Naive thymus-derived CD8-positive, alpha-beta T cell (primary cell): ENCODE data around the gene UCHL1. TPM values are rescaled to one million over a fixed set of nuclear protein-coding genes. Genes with fewer than 3 reads are reported as not detected.

ENCODE experiments used
- ATAC-seq, 2 donors: fragments of 150-1000 bp; cut with Tn5 transposase in 1 of 2; sonication (Bioruptor Pico), chemical (Tn5 transposase) in 1 of 2; 1 replicate in 1 of 2; 2 replicates in 1 of 2; pipeline ENCODE4 v1.10.0; 2021; ENCODE audit warnings: mild to moderate bottlenecking in 2 of 2, moderate library complexity in 2 of 2
- POLR2A ChIA-PET: fragments of 350-600 bp; sonication (Branson Sonifier 250); formaldehyde crosslinking; loops from one replicate; lab custom pipeline; 2021; ENCODE audit warnings: antibody characterized with exemption; lab: Charles Lee
- DNase-seq, 10 donors: peaks; one replicate each; pipeline versions ENCODE4 v3.0.0 to v3.0.0-alpha.2; 2020 to 2022
- H3K27ac Mint-ChIP-seq, 10 donors: one replicate each; pipeline ENCODE4 v1.8.0; 2020 to 2022; ENCODE audit warnings: mild to moderate bottlenecking in 10 of 10, mixed read lengths in 10 of 10, moderate library complexity in 4 of 10, inconsistent platforms in 1 of 10
- H3K27me3 Mint-ChIP-seq, 5 donors: one replicate each; pipeline ENCODE4 v1.8.0; 2021 to 2022; ENCODE audit warnings: mixed read lengths in 5 of 5
- H3K36me3 Mint-ChIP-seq, 3 donors: one replicate each; pipeline ENCODE4 v1.8.0; 2020 to 2022; ENCODE audit warnings: mixed read lengths in 3 of 3, mild to moderate bottlenecking in 2 of 3, inconsistent platforms in 1 of 3
- H3K4me1 Mint-ChIP-seq, 4 donors: one replicate each; pipeline ENCODE4 v1.8.0; 2021 to 2022; ENCODE audit warnings: mixed read lengths in 4 of 4
- H3K4me3 Mint-ChIP-seq, 10 donors: one replicate each; pipeline ENCODE4 v1.8.0; 2020 to 2022; ENCODE audit warnings: mild to moderate bottlenecking in 10 of 10, mixed read lengths in 10 of 10, moderate library complexity in 6 of 10, inconsistent platforms in 1 of 10
- H3K9me3 Mint-ChIP-seq, 9 donors: one replicate each; pipeline ENCODE4 v1.8.0; 2020 to 2022; ENCODE audit warnings: mixed read lengths in 9 of 9, mild to moderate bottlenecking in 3 of 9, inconsistent platforms in 1 of 9, moderate library complexity in 1 of 9
- polyA plus RNA-seq, 3 donors: library from polyadenylated mRNA; unstranded; fragments of 300-500 nt; fragmentation: Illumina TruSeq; gene quantifications; one replicate each; pipeline ENCODE4 v1.2.3, GENCODE V29; 2021
- total RNA-seq, 8 experiments: library from RNA in 2 of 8; stranded (reverse) in 2 of 8; gene quantifications; one replicate each; pipeline ENCODE4 v1.2.3 and lab custom pipeline; 2021 to 2026

Gene UCHL1
- total and polyA plus RNA-seq, 5 experiments from 2014 or later = 0.49 TPM; not detected in 4

DNA sequence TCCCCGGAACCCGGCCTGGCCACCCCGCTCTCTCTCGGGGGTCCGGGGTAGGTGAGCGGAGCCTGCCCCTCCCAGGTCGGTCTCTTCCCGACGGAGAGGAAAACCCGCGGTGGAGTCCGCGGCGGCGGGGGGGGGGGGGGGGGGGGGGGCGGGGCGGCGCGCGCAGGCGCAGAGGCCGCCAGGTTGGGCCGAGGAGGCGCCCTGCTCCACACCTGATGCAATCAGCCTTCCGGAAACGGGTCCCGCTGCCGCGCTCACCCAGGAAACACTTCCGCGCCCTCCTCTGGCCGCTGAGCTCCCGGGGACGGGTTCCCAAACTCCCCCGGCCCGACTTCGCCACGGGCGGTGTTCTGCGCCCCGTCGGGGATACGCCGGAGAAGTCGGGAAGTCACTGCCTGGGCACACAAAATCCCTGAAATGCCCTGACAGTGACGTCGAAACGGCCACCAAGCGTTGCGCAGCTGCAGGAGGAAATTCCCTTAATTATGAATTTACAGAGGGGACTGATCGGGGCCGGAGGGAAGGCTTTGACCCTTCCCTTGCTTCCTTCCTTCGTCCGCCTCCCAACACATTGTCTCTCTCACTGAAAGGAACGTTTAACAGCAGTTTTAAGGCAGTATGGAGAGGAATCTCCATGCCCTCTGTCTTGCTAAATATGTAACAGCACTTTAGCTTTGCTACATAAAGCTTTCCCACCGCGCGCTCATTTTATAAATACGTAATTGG is 40.3 kb upstream of the UCHL1 start:
- ATAC-seq (peak; percentile 59 to 67), DNase-seq (peak in 5 of 10 donors; percentile 1 to 25 (median 11))
- peaks cover 0 to 4% (median 3%) of the 10 kb centered on the region in 3 donors for H3K36me3 Mint-ChIP-seq
- POLR2A ChIA-PET = no interaction called here
- H3K4me1 Mint-ChIP-seq = peaks cover 8 to 31% (median 27%) of the 10 kb centered on the region in 4 donors
- H3K27ac Mint-ChIP-seq = peak overlapping the region in 6 of 10 donors; percentile 20 to 78 (median 66)
- peaks cover 0 to 4% (median 0%) of the 10 kb centered on the region in 9 donors for H3K9me3 Mint-ChIP-seq
- peak overlapping the region; percentile 62 to 87 (median 78) for H3K4me3 Mint-ChIP-seq
- peaks cover 45 to 91% (median 63%) of the 10 kb centered on the region in 5 donors for H3K27me3 Mint-ChIP-seq

DNA sequence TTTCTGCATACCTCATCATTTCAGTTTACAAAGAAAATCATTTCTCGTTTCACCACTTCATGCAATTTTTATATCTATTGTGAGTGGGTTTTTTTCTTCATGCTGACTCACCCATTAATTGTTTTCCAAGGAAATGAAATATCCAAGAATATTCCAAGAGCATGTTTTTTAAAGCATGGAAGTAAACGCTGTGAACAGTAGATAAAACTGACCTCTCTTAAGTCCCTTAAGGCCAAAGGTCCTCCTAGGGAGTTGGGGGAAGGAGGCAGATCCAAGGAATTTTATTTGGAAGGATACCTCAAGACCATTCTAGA is 39.8 kb upstream of the UCHL1 start:
- H3K9me3 Mint-ChIP-seq = peaks cover 0 to 4% (median 0%) of the 10 kb centered on the region in 9 donors
- ATAC-seq (no peak), DNase-seq (no peak)
- peak overlapping the region; percentile 38 to 87 (median 72) for H3K4me3 Mint-ChIP-seq
- H3K27ac Mint-ChIP-seq = peak overlapping the region in 3 of 10 donors; percentile 20 to 68 (median 57)
- peaks cover 0 to 4% (median 3%) of the 10 kb centered on the region in 3 donors for H3K36me3 Mint-ChIP-seq
- H3K4me1 Mint-ChIP-seq = peaks cover 8 to 31% (median 27%) of the 10 kb centered on the region in 4 donors
- H3K27me3 Mint-ChIP-seq = peaks cover 41 to 86% (median 62%) of the 10 kb centered on the region in 5 donors
- POLR2A ChIA-PET = no interaction called here

DNA sequence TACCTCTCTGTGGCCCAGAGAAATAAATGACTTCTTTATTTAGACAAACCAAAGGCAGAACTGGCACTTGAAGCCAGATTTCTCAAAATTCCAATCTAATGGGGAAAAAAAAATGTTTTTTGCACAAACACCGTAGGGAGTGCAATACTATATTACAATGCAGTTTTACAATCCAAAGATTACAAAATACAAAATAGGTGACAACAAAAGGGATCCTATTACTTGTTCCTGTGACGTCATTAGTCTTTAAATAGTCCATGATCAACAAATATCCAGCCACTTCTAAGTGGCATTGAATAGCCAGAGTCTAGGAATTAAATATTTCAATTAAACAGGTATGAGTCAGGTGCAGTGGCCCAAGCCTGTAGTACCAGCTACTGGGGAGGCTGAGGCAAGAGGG is 39.4 kb upstream of the UCHL1 start:
- H3K27ac Mint-ChIP-seq = no peak overlapping the region
- peaks cover 0 to 4% (median 0%) of the 10 kb centered on the region in 9 donors for H3K9me3 Mint-ChIP-seq
- peaks cover 8 to 31% (median 27%) of the 10 kb centered on the region in 4 donors for H3K4me1 Mint-ChIP-seq
- no peak for DNase-seq
- ATAC-seq = no peak
- POLR2A ChIA-PET = no interaction called here
- H3K4me3 Mint-ChIP-seq = peak overlapping the region in 5 of 10 donors; percentile 38 to 85 (median 62)
- peaks cover 0 to 4% (median 3%) of the 10 kb centered on the region in 3 donors for H3K36me3 Mint-ChIP-seq
- peaks cover 39 to 82% (median 59%) of the 10 kb centered on the region in 5 donors for H3K27me3 Mint-ChIP-seq

DNA sequence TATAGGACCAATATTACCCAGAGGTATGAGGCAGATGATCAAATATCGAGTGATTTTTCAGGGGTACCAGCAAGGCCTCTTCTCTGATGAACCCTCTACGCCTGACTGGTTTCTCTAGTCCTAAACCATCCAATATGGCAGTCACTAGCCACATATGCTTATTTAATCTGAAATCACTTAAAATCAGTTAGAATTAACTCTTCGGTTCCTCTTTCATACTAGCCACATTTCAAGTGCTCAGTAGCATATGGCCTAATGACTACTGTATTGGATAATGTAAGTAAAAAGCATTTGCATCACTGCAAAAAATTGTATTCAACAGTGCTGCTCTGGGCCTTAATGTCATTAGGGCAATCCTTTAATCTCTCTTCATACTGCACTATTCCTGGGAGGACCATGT is 38.0 kb upstream of the UCHL1 start:
- peaks cover 29 to 69% (median 47%) of the 10 kb centered on the region in 5 donors for H3K27me3 Mint-ChIP-seq
- POLR2A ChIA-PET = no interaction called here
- DNase-seq (no peak), ATAC-seq (no peak)
- peaks cover 0 to 4% (median 3%) of the 10 kb centered on the region in 3 donors for H3K36me3 Mint-ChIP-seq
- H3K27ac Mint-ChIP-seq = no peak overlapping the region
- no peak overlapping the region for H3K4me3 Mint-ChIP-seq
- peaks cover 8 to 24% (median 19%) of the 10 kb centered on the region in 4 donors for H3K4me1 Mint-ChIP-seq
- peaks cover 0 to 4% (median 0%) of the 10 kb centered on the region in 9 donors for H3K9me3 Mint-ChIP-seq

DNA sequence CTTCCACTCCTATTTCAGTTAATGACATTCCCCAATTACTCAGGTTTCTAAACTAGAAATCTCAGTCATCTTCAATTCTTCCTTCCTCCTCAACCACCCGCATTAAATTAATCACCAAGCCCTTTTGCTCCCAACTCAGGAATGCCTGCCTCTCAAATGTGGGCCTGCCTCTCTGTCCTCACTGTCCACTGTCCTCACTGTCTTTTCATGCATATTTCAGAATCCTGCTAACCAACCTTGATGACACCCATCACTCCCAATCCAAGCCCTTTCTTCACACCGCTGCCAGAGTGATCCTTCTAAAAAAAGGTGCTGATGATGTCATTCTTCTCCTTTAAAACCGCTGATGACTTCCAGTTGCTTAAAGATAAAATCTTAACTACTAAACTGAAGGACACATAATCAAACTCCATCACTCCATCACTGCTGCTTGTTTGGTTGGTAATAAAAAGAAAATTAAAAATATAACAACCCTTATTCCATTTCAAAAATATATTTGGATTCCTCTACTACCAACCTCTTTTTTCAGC is 37.2 kb upstream of the UCHL1 start:
- Mint-ChIP-seq H3K27me3 (peaks cover 31 to 64% (median 45%) of the 10 kb centered on the region in 5 donors), H3K36me3 (peaks cover 0 to 4% (median 3%) of the 10 kb centered on the region in 3 donors)
- no peak for ATAC-seq

DNA sequence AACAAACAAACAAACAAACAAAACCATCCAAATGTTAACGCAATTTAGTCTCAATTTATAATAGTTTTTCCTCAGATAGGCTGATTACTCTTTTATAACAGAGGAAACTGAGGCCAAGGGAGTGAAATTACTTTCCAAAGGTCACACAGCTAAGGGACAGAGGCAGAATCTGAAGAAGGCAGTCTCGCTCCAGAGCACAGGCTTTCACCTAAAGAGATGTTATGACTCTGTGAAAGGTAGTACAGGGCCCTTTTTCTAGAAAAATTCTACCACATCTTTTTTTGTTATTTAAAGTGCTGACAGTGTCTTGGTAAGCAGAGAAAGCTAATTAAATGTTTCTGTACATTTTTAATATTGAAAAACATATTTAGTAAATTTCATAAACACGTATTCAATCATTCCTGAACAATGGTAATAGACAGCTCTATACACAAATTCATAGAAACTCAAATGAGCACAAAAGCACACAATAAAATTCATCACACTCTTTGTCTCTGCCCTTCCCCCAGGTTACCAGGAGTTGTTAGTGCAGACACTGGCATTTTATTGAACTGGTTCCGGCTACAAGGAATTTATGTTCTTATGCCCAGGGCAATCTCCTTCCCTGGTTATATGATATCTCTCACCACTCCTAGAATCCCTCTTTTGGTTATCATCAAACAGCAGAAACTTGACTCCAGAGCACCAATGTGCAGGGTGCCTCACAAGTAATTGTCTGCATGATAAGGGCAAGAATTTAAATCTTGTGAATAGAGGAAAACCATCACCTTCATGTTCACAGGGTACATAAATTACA is 34.7 kb upstream of the UCHL1 start:
- DNase-seq = no peak
- Mint-ChIP-seq H3K4me1 (peaks cover 0 to under 1% (median under 1%) of the 10 kb centered on the region in 4 donors), H3K36me3 (peaks cover 0 to under 1% (median 0%) of the 10 kb centered on the region in 3 donors), H3K27ac (no peak overlapping the region), H3K27me3 (peaks cover 22 to 42% (median 24%) of the 10 kb centered on the region in 5 donors), H3K9me3 (peaks cover 0 to 3% (median 0%) of the 10 kb centered on the region in 9 donors), H3K4me3 (no peak overlapping the region)
- ATAC-seq = no peak
- POLR2A ChIA-PET = no interaction called here

More for the DNA sequence above, 37.2 kb upstream of the UCHL1 start:
- Mint-ChIP-seq H3K4me1 (peaks cover 8 to 22% (median 18%) of the 10 kb centered on the region in 4 donors), H3K27ac (no peak overlapping the region), H3K4me3 (no peak overlapping the region), H3K9me3 (peaks cover 0 to 4% (median 0%) of the 10 kb centered on the region in 9 donors)
- POLR2A ChIA-PET = no interaction called here
- DNase-seq = no peak

DNA sequence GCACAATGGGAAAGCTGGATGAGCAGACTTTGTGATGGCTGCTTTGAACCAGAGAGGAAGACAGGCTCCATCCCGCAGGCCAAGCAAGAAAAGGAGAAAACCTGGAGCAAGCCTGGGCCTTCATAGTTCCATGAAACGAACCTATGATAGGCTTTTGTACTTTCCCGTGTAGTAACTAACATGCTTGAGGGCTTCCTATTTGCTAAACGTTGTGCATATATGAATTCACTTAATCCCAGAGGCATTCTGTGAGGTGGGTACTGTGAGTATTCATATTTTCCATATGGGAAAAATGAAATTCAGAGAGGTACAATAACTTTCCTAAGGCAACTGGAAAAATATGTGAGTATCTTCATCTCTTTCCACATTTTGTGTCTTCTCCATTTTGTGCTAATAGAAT is 28.8 kb upstream of the UCHL1 start:
- DNase-seq (no peak), ATAC-seq (no peak)
- POLR2A ChIA-PET = no interaction called here
- no peaks in the 10 kb centered on the region for H3K4me1 Mint-ChIP-seq
- H3K9me3 Mint-ChIP-seq = peaks cover 0 to 5% (median 0%) of the 10 kb centered on the region in 9 donors
- peaks cover 9 to 21% (median 14%) of the 10 kb centered on the region in 5 donors for H3K27me3 Mint-ChIP-seq
- no peak overlapping the region for H3K27ac Mint-ChIP-seq
- H3K36me3 Mint-ChIP-seq = no peaks in the 10 kb centered on the region
- H3K4me3 Mint-ChIP-seq = no peak overlapping the region

DNA sequence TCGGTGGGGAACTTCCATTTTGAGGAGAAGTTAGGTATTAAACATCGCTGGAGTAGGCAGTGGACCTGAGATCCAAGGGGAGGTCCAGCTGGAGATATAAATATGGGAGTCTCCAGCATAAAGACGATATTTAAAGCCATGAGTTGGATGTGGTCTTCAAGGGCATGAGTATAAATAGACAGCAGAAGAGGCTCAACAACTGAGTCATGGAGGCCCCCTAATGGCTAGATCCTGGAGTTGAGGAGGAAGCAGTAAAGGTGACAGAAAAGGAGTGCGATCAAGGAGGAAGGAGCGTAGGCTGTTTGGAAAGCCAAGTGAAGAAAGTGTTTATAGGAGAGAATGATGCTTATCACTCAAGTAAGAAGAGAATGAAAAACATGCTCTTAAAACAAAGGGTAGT is 24.3 kb upstream of the UCHL1 start:
- H3K9me3 Mint-ChIP-seq = peaks cover 0 to 5% (median 0%) of the 10 kb centered on the region in 9 donors
- H3K36me3 Mint-ChIP-seq = no peaks in the 10 kb centered on the region
- POLR2A ChIA-PET = no interaction called here

DNA sequence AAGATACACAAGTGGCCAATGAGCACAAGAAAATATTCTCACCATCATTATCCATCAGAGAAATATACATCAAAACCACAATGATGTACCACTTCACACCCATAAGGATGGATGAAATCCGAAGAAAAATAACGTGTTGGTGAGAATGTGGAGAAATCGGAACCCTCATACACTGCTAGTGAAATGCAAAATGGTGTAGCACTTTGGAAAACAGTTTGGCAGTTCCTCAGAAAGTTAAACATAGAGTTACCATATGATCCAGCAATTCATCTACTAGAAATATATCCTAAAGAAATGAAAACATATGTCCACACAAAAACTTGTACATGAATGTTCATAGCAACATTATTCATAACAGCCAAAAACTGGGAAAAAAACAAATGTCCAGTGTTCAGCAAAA is 23.9 kb upstream of the UCHL1 start:
- Mint-ChIP-seq H3K4me1 (no peaks in the 10 kb centered on the region), H3K27me3 (peaks cover 3 to 14% (median 8%) of the 10 kb centered on the region in 5 donors), H3K27ac (peak overlapping the region in 1 of 10 donors; percentile 30), H3K36me3 (no peaks in the 10 kb centered on the region), H3K9me3 (peaks cover 0 to 5% (median 0%) of the 10 kb centered on the region in 9 donors), H3K4me3 (no peak overlapping the region)
- DNase-seq (no peak), ATAC-seq (no peak)
- POLR2A ChIA-PET = no interaction called here

More for the DNA sequence above, 24.3 kb upstream of the UCHL1 start:
- H3K4me1 Mint-ChIP-seq = no peaks in the 10 kb centered on the region
- H3K4me3 Mint-ChIP-seq = no peak overlapping the region
- no peak overlapping the region for H3K27ac Mint-ChIP-seq
- no peak for ATAC-seq
- no peak for DNase-seq
- peaks cover 5 to 18% (median 11%) of the 10 kb centered on the region in 5 donors for H3K27me3 Mint-ChIP-seq

DNA sequence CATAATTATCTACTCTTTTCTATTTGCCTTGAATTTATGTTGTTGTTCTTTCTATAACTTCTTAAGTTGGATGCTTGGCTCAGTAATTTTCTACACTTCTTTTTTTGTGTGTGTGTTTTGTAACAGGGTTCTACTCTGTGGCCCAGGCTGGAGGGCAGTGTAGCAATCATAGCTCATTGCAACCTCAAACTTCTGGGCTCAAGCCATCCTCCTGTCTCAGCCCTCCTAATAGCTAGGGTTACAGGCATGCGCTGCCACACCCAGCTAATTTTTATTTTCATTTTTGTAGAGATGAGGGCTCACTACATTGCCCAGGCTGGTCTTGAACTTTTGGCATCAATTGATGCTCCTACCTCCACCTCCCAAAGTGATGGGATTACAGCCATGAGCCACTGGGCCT is 20.7 kb upstream of the UCHL1 start:
- POLR2A ChIA-PET = no interaction called here
- ATAC-seq (no peak), DNase-seq (no peak)
- peaks cover 0 to 5% (median 0%) of the 10 kb centered on the region in 9 donors for H3K9me3 Mint-ChIP-seq
- peaks cover 0 to 8% (median 3%) of the 10 kb centered on the region in 5 donors for H3K27me3 Mint-ChIP-seq
- no peak overlapping the region for H3K27ac Mint-ChIP-seq
- no peaks in the 10 kb centered on the region for H3K4me1 Mint-ChIP-seq
- H3K4me3 Mint-ChIP-seq = no peak overlapping the region
- H3K36me3 Mint-ChIP-seq = no peaks in the 10 kb centered on the region

DNA sequence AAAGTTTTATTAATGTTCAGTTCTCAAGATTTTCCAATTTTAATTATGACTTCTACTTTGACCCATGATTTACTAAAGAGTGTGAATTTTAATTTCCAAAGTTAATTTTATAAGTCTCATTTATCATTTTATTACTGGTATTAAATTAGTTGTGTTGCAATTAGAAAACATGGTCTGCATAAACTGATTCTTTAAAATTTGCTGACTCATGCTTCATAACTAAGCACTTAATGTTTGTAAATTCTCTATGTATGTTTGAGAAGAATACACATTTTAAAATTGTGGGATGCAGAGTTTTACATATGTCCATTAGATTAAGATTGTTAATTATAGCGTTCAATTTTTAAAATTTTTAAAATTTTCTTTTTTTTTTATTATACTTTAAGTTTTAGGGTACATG is 20.2 kb upstream of the UCHL1 start:
- H3K9me3 Mint-ChIP-seq = peaks cover 0 to 5% (median 0%) of the 10 kb centered on the region in 9 donors
- no peak overlapping the region for H3K4me3 Mint-ChIP-seq
- H3K4me1 Mint-ChIP-seq = no peaks in the 10 kb centered on the region
- DNase-seq (no peak), ATAC-seq (no peak)
- POLR2A ChIA-PET = no interaction called here
- H3K36me3 Mint-ChIP-seq = no peaks in the 10 kb centered on the region
- H3K27me3 Mint-ChIP-seq = peaks cover 0 to 8% (median 1%) of the 10 kb centered on the region in 5 donors
- no peak overlapping the region for H3K27ac Mint-ChIP-seq

DNA sequence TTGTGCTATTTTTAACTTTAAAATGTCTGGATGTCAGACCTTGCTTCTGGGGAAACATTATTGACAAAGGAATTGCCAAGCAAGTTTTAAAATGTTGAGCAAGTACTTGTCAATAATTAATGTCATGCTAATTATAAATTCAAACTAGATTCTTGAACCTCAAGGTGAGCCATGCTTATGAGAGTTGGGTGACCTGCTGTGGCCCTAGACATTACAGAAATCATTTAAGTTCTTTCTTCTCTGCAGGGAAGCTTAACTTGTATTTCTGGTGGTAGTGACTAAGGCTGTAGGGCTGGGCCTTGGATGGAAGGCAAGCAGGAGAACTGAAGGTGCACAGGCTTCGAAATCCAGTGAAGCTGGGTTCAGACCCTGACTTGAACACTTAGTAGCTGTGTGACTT is 14.8 kb upstream of the UCHL1 start:
- DNase-seq = no peak
- Mint-ChIP-seq H3K4me1 (no peaks in the 10 kb centered on the region), H3K4me3 (no peak overlapping the region), H3K9me3 (peaks cover 0 to 4% (median 0%) of the 10 kb centered on the region in 9 donors), H3K27ac (no peak overlapping the region), H3K27me3 (peaks cover 6 to 15% (median 13%) of the 10 kb centered on the region in 5 donors), H3K36me3 (no peaks in the 10 kb centered on the region)
- ATAC-seq = no peak
- POLR2A ChIA-PET = no interaction called here
